GM23338 (cell line): ENCODE data around the gene CLDN20. TPM values are rescaled to one million over a fixed set of nuclear protein-coding genes. Genes with fewer than 3 reads are reported as not detected.

Experiments used
- ATAC-seq: fragments of 200-7000 bp; cut with Tn5 transposase; 3 replicates; pipeline ENCODE4 v1.9.1; 2020
- DNase-seq: peaks from one replicate; pipeline ENCODE4 v3.0.0-alpha.2; 2015; ENCODE audit warnings: low spot score
- H2AFZ ChIP-seq: fragments of 200-600 bp; sonication (generic); 2 replicates; pipeline ENCODE4 v1.8.0; 2016; ENCODE audit warnings: antibody characterized with exemption, mild to moderate bottlenecking, moderate library complexity
- H3F3A ChIP-seq: fragments of 200-600 bp; sonication (generic); replicated peaks from 2 replicates; pipeline ENCODE4 v1.8.0; 2017; ENCODE audit warnings: antibody characterized with exemption, mixed run types, low read depth
- H3K27ac ChIP-seq: fragments of 200-600 bp; sonication (generic); 2 replicates; pipeline ENCODE4 v1.6.1; 2016; ENCODE audit warnings: low read depth
- H3K27me3 ChIP-seq: fragments of 200-600 bp; sonication (generic); 2 replicates; pipeline ENCODE4 v1.8.0; 2016; ENCODE audit warnings: mild to moderate bottlenecking, mixed run types, moderate library complexity; ENCODE audit not compliant: insufficient read depth
- H3K36me3 ChIP-seq: fragments of 200-600 bp; sonication (generic); 2 replicates; pipeline ENCODE4 v1.8.0; 2016; ENCODE audit warnings: mild to moderate bottlenecking; ENCODE audit not compliant: insufficient read depth
- H3K4me1 ChIP-seq: fragments of 200-600 bp; sonication (generic); 2 replicates; pipeline ENCODE4 v1.8.0; 2016; ENCODE audit warnings: mild to moderate bottlenecking, moderate library complexity; ENCODE audit not compliant: insufficient read depth
- H3K4me2 ChIP-seq: fragments of 200-600 bp; sonication (generic); 2 replicates; pipeline ENCODE4 v1.7.1; 2017; ENCODE audit warnings: mixed run types
- H3K4me3 ChIP-seq: fragments of 200-600 bp; sonication (generic); 2 replicates; pipeline ENCODE4 v1.6.1; 2016; ENCODE audit warnings: mixed run types
- H3K79me2 ChIP-seq: fragments of 200-600 bp; sonication (generic); replicated peaks from 2 replicates; pipeline ENCODE4 v1.8.0; 2017; ENCODE audit warnings: mild to moderate bottlenecking; ENCODE audit not compliant: insufficient read depth
- H3K9me2 ChIP-seq: fragments of 200-600 bp; sonication (generic); 2 replicates; pipeline ENCODE4 v1.8.0; 2017; ENCODE audit not compliant: insufficient read depth
- H4K20me1 ChIP-seq: fragments of 200-600 bp; sonication (generic); replicated peaks from 2 replicates; pipeline ENCODE4 v1.8.0; 2017; ENCODE audit warnings: mild to moderate bottlenecking; ENCODE audit not compliant: insufficient read depth
- H3K27ac Mint-ChIP-seq: 2 replicates; pipeline ENCODE4 v1.8.0; 2020; ENCODE audit warnings: inconsistent platforms, mild to moderate bottlenecking, moderate library complexity, mixed read lengths
- H3K27me3 Mint-ChIP-seq: 3 replicates; pipeline ENCODE4 v1.8.0; 2022; ENCODE audit warnings: low read depth, mild to moderate bottlenecking, moderate library complexity, mixed read lengths, inconsistent platforms; ENCODE audit not compliant: insufficient read depth, poor library complexity
- H3K36me3 Mint-ChIP-seq: 3 replicates; pipeline ENCODE4 v1.8.0; 2021; ENCODE audit warnings: low read depth, mild to moderate bottlenecking, inconsistent platforms, moderate library complexity, mixed read lengths
- H3K4me1 Mint-ChIP-seq: 3 replicates; pipeline ENCODE4 v1.8.0; 2020; ENCODE audit warnings: mild to moderate bottlenecking, inconsistent platforms, mixed read lengths
- H3K4me3 Mint-ChIP-seq: 3 replicates; pipeline ENCODE4 v1.8.0; 2021; ENCODE audit warnings: moderate library complexity, mild to moderate bottlenecking, inconsistent platforms, mixed read lengths
- H3K9me3 Mint-ChIP-seq: 3 replicates; pipeline ENCODE4 v1.8.0; 2020; ENCODE audit warnings: moderate library complexity, mild to moderate bottlenecking, inconsistent platforms, mixed read lengths
- CREB1 ChIP-seq: fragments of 250-450 bp; sonication (Bioruptor Pico); IDR thresholded peaks from 2 replicates; pipeline ENCODE4 v1.5.0; 2020; ENCODE audit warnings: low read depth, mild to moderate bottlenecking, moderate library complexity
- EZH2 ChIP-seq: fragments of 200-600 bp; sonication (generic); IDR thresholded peaks from one replicate; pipeline ENCODE4 v1.8.0; 2017; ENCODE audit warnings: antibody characterized with exemption, mild to moderate bottlenecking, low read depth; ENCODE audit not compliant: unreplicated experiment
- EZH2phosphoT487 ChIP-seq: fragments of 200-600 bp; sonication (generic); IDR thresholded peaks from one replicate; pipeline ENCODE4 v1.8.1; 2018; ENCODE audit warnings: antibody characterized with exemption; ENCODE audit not compliant: unreplicated experiment
- JUNB ChIP-seq: IDR thresholded peaks from one replicate; pipeline ENCODE4 v1.6.1; 2016; ENCODE audit warnings: antibody characterized with exemption; ENCODE audit not compliant: unreplicated experiment
- NANOG ChIP-seq: IDR thresholded peaks from 2 replicates; pipeline ENCODE4 v1.6.1; 2016; ENCODE audit warnings: antibody characterized with exemption, borderline replicate concordance
- POLR2AphosphoS5 ChIP-seq: IDR thresholded peaks from 2 replicates; pipeline ENCODE4 v1.6.1; 2016; ENCODE audit warnings: antibody characterized with exemption, low read depth
- STAT1 ChIP-seq: IDR thresholded peaks from one replicate; pipeline ENCODE4 v1.6.1; 2016; ENCODE audit warnings: antibody characterized with exemption; ENCODE audit not compliant: unreplicated experiment
- ZNF114 ChIP-seq: fragments of 250-450 bp; sonication (Bioruptor Pico); IDR thresholded peaks from 2 replicates; pipeline ENCODE4 v1.5.0; 2020; ENCODE audit warnings: mild to moderate bottlenecking, moderate library complexity
- ZNF331 ChIP-seq: fragments of 250-450 bp; sonication (Bioruptor Pico); IDR thresholded peaks from 2 replicates; pipeline ENCODE4 v1.5.0; 2020; ENCODE audit warnings: low read depth, mild to moderate bottlenecking, moderate library complexity
- polyA plus RNA-seq: library from polyadenylated mRNA; unstranded; fragments of >200 nt; fragmentation: Nextera tagmentation; extraction: Ambion mirVana; gene quantifications from 2 replicates; pipeline ENCODE4 v1.2.1, GENCODE V29; 2016
- total RNA-seq: library from RNA; depleted of rRNA; stranded (reverse); fragments of >200 nt; shearing (Covaris generic); gene quantifications from 2 replicates; pipeline ENCODE4 v1.2.3, GENCODE V29; 2014
- TF ChIP-seq, protein P1 (sequence below): IDR thresholded peaks from one replicate; pipeline ENCODE4 v1.6.1; 2018; ENCODE audit warnings: antibody characterized with exemption; ENCODE audit not compliant: unreplicated experiment
- TF ChIP-seq, protein P2 (sequence below), 2 experiments: fragments of 200-600 bp in 1 of 2; sonication (generic) in 1 of 2; conservative IDR thresholded peaks; 2 replicates each; pipeline versions ENCODE4 v1.5.1 to v1.6.1; 2016 to 2017; ENCODE audit warnings: antibody characterized with exemption in 2 of 2, low read depth in 2 of 2, mild to moderate bottlenecking in 2 of 2, moderate library complexity in 1 of 2
- TF ChIP-seq, protein P3 (sequence below): fragments of 250-450 bp; sonication (Bioruptor Pico); IDR thresholded peaks from 2 replicates; pipeline ENCODE4 v1.5.0; 2020; ENCODE audit warnings: mild to moderate bottlenecking, moderate library complexity
- TF ChIP-seq, protein P4 (sequence below): IDR thresholded peaks from 2 replicates; pipeline ENCODE4 v1.6.1; 2016; ENCODE audit warnings: antibody characterized with exemption

The CLDN20 gene
- total and polyA plus RNA-seq, 2 experiments from 2014 or later = 0.23 TPM; not detected in 1

DNA sequence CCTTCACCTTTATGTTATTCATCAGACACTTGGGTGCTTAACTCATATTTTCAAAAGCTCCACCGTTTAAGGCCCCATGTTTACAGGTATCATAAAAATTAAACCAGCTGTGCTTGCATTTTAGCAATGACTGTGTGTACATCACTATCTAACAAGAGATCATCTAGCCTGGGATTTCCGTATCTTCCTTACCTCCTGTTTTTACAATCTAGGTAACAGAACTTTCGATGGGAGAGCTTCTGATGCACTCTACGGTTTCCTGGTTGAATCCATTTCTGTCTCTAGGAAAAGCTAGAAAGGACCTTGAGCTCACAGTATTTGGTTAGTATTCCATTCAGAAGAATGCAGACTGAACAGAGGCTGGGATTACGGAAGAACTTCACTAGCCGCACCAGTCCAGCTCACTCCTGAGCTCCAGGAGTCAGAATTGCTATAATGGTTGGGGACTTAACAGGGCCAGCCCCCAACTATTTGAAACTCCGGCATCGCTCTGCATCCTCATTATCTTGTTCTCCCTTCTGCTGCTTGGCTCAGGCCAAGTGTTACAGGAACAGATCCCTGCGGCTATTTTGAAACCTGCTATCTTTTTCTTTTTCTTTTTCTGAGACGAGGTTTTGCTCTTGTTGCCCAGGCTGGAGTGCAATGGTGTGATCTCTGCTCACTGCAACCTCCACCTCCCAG, 13.0 kb upstream of the CLDN20 start:
- Mint-ChIP-seq H3K4me3 (no peak overlapping the region), H3K27me3 (peaks cover 9% of the 10 kb centered on the region), H3K4me1 (peaks cover 35% of the 10 kb centered on the region), H3K27ac (no peak overlapping the region), H3K36me3 (peaks cover 76% of the 10 kb centered on the region; the same call in 2 of the 3 replicates), H3K9me3 (no peaks in the 10 kb centered on the region)
- Histone ChIP-seq H3K9me2 (no peaks in the 10 kb centered on the region), H3F3A (peaks cover 8% of the 10 kb centered on the region), H3K79me2 (no peaks in the 10 kb centered on the region; the same call in 1 of the 2 replicates), H3K27ac (no peak overlapping the region), H3K4me2 (no peak overlapping the region), H4K20me1 (no peaks in the 10 kb centered on the region), H3K27me3 (no peaks in the 10 kb centered on the region), H3K36me3 (peaks cover 9% of the 10 kb centered on the region), H3K4me3 (no peak overlapping the region), H3K4me1 (peaks cover 23% of the 10 kb centered on the region), H2AFZ (no peak overlapping the region)
- no peak for TF ChIP-seq JUNB
- no peak for TF ChIP-seq POLR2AphosphoS5
- TF ChIP-seq, protein P1, sequence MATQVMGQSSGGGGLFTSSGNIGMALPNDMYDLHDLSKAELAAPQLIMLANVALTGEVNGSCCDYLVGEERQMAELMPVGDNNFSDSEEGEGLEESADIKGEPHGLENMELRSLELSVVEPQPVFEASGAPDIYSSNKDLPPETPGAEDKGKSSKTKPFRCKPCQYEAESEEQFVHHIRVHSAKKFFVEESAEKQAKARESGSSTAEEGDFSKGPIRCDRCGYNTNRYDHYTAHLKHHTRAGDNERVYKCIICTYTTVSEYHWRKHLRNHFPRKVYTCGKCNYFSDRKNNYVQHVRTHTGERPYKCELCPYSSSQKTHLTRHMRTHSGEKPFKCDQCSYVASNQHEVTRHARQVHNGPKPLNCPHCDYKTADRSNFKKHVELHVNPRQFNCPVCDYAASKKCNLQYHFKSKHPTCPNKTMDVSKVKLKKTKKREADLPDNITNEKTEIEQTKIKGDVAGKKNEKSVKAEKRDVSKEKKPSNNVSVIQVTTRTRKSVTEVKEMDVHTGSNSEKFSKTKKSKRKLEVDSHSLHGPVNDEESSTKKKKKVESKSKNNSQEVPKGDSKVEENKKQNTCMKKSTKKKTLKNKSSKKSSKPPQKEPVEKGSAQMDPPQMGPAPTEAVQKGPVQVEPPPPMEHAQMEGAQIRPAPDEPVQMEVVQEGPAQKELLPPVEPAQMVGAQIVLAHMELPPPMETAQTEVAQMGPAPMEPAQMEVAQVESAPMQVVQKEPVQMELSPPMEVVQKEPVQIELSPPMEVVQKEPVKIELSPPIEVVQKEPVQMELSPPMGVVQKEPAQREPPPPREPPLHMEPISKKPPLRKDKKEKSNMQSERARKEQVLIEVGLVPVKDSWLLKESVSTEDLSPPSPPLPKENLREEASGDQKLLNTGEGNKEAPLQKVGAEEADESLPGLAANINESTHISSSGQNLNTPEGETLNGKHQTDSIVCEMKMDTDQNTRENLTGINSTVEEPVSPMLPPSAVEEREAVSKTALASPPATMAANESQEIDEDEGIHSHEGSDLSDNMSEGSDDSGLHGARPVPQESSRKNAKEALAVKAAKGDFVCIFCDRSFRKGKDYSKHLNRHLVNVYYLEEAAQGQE = no peak
- no peak for TF ChIP-seq EZH2phosphoT487
- TF ChIP-seq, protein P2, sequence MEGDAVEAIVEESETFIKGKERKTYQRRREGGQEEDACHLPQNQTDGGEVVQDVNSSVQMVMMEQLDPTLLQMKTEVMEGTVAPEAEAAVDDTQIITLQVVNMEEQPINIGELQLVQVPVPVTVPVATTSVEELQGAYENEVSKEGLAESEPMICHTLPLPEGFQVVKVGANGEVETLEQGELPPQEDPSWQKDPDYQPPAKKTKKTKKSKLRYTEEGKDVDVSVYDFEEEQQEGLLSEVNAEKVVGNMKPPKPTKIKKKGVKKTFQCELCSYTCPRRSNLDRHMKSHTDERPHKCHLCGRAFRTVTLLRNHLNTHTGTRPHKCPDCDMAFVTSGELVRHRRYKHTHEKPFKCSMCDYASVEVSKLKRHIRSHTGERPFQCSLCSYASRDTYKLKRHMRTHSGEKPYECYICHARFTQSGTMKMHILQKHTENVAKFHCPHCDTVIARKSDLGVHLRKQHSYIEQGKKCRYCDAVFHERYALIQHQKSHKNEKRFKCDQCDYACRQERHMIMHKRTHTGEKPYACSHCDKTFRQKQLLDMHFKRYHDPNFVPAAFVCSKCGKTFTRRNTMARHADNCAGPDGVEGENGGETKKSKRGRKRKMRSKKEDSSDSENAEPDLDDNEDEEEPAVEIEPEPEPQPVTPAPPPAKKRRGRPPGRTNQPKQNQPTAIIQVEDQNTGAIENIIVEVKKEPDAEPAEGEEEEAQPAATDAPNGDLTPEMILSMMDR (conservative IDR thresholded peaks at IDR 0.05; ENCODE audit: low read depth in 2 of 2) = no peak
- TF ChIP-seq, protein P3, sequence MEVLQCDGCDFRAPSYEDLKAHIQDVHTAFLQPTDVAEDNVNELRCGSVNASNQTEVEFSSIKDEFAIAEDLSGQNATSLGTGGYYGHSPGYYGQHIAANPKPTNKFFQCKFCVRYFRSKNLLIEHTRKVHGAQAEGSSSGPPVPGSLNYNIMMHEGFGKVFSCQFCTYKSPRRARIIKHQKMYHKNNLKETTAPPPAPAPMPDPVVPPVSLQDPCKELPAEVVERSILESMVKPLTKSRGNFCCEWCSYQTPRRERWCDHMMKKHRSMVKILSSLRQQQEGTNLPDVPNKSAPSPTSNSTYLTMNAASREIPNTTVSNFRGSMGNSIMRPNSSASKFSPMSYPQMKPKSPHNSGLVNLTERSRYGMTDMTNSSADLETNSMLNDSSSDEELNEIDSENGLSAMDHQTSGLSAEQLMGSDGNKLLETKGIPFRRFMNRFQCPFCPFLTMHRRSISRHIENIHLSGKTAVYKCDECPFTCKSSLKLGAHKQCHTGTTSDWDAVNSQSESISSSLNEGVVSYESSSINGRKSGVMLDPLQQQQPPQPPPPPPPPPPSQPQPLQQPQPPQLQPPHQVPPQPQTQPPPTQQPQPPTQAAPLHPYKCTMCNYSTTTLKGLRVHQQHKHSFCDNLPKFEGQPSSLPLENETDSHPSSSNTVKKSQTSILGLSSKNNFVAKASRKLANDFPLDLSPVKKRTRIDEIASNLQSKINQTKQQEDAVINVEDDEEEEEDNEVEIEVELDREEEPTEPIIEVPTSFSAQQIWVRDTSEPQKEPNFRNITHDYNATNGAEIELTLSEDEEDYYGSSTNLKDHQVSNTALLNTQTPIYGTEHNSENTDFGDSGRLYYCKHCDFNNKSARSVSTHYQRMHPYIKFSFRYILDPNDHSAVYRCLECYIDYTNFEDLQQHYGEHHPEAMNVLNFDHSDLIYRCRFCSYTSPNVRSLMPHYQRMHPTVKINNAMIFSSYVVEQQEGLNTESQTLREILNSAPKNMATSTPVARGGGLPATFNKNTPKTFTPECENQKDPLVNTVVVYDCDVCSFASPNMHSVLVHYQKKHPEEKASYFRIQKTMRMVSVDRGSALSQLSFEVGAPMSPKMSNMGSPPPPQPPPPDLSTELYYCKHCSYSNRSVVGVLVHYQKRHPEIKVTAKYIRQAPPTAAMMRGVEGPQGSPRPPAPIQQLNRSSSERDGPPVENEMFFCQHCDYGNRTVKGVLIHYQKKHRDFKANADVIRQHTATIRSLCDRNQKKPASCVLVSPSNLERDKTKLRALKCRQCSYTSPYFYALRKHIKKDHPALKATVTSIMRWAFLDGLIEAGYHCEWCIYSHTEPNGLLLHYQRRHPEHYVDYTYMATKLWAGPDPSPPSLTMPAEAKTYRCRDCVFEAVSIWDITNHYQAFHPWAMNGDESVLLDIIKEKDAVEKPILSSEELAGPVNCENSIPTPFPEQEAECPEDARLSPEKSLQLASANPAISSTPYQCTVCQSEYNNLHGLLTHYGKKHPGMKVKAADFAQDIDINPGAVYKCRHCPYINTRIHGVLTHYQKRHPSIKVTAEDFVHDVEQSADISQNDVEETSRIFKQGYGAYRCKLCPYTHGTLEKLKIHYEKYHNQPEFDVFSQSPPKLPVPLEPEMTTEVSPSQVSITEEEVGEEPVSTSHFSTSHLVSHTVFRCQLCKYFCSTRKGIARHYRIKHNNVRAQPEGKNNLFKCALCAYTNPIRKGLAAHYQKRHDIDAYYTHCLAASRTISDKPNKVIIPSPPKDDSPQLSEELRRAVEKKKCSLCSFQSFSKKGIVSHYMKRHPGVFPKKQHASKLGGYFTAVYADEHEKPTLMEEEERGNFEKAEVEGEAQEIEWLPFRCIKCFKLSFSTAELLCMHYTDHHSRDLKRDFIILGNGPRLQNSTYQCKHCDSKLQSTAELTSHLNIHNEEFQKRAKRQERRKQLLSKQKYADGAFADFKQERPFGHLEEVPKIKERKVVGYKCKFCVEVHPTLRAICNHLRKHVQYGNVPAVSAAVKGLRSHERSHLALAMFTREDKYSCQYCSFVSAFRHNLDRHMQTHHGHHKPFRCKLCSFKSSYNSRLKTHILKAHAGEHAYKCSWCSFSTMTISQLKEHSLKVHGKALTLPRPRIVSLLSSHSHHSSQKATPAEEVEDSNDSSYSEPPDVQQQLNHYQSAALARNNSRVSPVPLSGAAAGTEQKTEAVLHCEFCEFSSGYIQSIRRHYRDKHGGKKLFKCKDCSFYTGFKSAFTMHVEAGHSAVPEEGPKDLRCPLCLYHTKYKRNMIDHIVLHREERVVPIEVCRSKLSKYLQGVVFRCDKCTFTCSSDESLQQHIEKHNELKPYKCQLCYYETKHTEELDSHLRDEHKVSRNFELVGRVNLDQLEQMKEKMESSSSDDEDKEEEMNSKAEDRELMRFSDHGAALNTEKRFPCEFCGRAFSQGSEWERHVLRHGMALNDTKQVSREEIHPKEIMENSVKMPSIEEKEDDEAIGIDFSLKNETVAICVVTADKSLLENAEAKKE = no peak
- TF ChIP-seq ZNF114 = no peak
- TF ChIP-seq STAT1 = no peak
- TF ChIP-seq ZNF331 (CRISPR knock-in tag) = no peak
- no peak for TF ChIP-seq CREB1 (CRISPR knock-in tag)
- TF ChIP-seq, protein P4, sequence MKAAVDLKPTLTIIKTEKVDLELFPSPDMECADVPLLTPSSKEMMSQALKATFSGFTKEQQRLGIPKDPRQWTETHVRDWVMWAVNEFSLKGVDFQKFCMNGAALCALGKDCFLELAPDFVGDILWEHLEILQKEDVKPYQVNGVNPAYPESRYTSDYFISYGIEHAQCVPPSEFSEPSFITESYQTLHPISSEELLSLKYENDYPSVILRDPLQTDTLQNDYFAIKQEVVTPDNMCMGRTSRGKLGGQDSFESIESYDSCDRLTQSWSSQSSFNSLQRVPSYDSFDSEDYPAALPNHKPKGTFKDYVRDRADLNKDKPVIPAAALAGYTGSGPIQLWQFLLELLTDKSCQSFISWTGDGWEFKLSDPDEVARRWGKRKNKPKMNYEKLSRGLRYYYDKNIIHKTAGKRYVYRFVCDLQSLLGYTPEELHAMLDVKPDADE = no peak
- TF ChIP-seq EZH2 = no peak
- no peak for TF ChIP-seq NANOG
- ATAC-seq = no peak
- DNase-seq = no peak
